ENCODE measurements around the gene ARFGAP1. TPM values are rescaled to one million over a fixed set of nuclear protein-coding genes. Genes with fewer than 3 reads are reported as not detected.

The ARFGAP1 gene
- total and polyA plus RNA-seq, 2 donors (not counting 3 experiments of a cell fraction or from before 2014, with no cell fraction given) = 93.7 to 126 TPM

GRCh38 chr20:63335711-63336110 is 63.1 kb downstream of the ARFGAP1 start:
- no peak overlapping the region for H3K4me2 ChIP-seq (ENCODE audit: insufficient read depth, low read length)
- intact Hi-C loops (cut with micrococcal nuclease) (no loop called here), dilution Hi-C loops (cut with MboI; ENCODE audit: extremely low pct_ligation_motif_present, low sequenced_read_pairs) (no loop called here)
- no peak for DNase-seq (ENCODE audit: low read depth, low spot score)
- no peaks in the 10 kb centered on the region for H3K9me1 ChIP-seq (replicated peaks; ENCODE audit: control insufficient read depth, extremely low read depth, insufficient read depth, low read length)
- ChIA-PET POLR2A (no interaction called here), CTCF (no interaction called here)
- H3K9ac ChIP-seq (replicated peaks; ENCODE audit: extremely low read depth, insufficient read depth, low read length) = no peak overlapping the region
- no peak for FAIRE-seq
- TF ChIP-seq FOS (IDR thresholded peaks at IDR 0.05; ENCODE audit: borderline replicate concordance, insufficient read depth, low read length) (no peak), GATA2 (IDR thresholded peaks at IDR 0.05; ENCODE audit: insufficient read depth, insufficient read length, low read depth, low read length) (no peak), POLR2AphosphoS5 (IDR thresholded peaks at IDR 0.05; ENCODE audit: insufficient read depth, low read depth, low read length) (no peak), EZH2 (IDR thresholded peaks at IDR 0.05; ENCODE audit: borderline replicate concordance, low read depth, low read length, severe bottlenecking) (no peak), MYC (IDR thresholded peaks at IDR 0.05; ENCODE audit: low read depth, low read length) (no peak), MAX (IDR thresholded peaks at IDR 0.05; ENCODE audit: insufficient read depth, insufficient read length) (no peak), CTCF (IDR thresholded peaks at IDR 0.05; ENCODE audit: extremely low read depth in 1 of 2, insufficient read depth in 1 of 2, low read depth in 1 of 2, low read length in 2 of 2) (no peak), JUN (IDR thresholded peaks at IDR 0.05; ENCODE audit: borderline replicate concordance, insufficient read depth, insufficient read length, low read depth) (no peak), POLR2A (IDR thresholded peaks at IDR 0.05; ENCODE audit: low read depth, low read length) (no peak)
- H3K4me1 ChIP-seq (ENCODE audit: control insufficient read depth, extremely low read depth, insufficient read depth, low read length) = no peaks in the 10 kb centered on the region
- H3K27me3 ChIP-seq (ENCODE audit: control insufficient read depth in 2 of 2, insufficient read depth in 2 of 2, low read length in 2 of 2) = no peaks in the 10 kb centered on the region
- no peaks in the 10 kb centered on the region for H3K9me3 ChIP-seq (replicated peaks; ENCODE audit: control insufficient read depth, insufficient read depth, low read length)
- BruUV-seq (replicated peaks) = no TSS peak
- H3K79me2 ChIP-seq (ENCODE audit: control insufficient read depth, insufficient read depth, low read length) = no peaks in the 10 kb centered on the region
- no peak overlapping the region for H2AFZ ChIP-seq (ENCODE audit: low read depth, low read length)
- no peak overlapping the region for H3K4me3 ChIP-seq (replicated peaks in 1 of 3; ENCODE audit: insufficient read depth in 1 of 3, low read depth in 1 of 3, low read length in 3 of 3)
- H3K36me3 ChIP-seq (ENCODE audit: control insufficient read depth in 2 of 2, extremely low read depth in 1 of 2, insufficient read depth in 2 of 2, low read length in 2 of 2) = no peaks in the 10 kb centered on the region
- H3K27ac ChIP-seq (ENCODE audit: insufficient read depth, low read depth, low read length) = no peak overlapping the region
- H4K20me1 ChIP-seq (replicated peaks; ENCODE audit: control insufficient read depth, extremely low read depth, insufficient read depth, low read length) = no peaks in the 10 kb centered on the region
